ENCODE measurements around the gene ATAD3C.

ATAD3C gene

GRCh38 chr1:1441002-1441888 lies 8.2 kb upstream of the ATAD3C start (continued):
- TF ChIP-seq BCL6B (tag by site-specific recombination; IDR thresholded peaks at IDR 0.05) (no peak), SALL2 (tag by site-specific recombination; IDR thresholded peaks at IDR 0.05; ENCODE audit: borderline replicate concordance) (no peak), ZNF768 (tag by site-specific recombination; IDR thresholded peaks at IDR 0.05) (no peak), ZNF311 (tag by site-specific recombination; IDR thresholded peaks at IDR 0.05; ENCODE audit: borderline replicate concordance) (no peak), OSR2 (tag by site-specific recombination; IDR thresholded peaks at IDR 0.05) (no peak), ZNF518A (tag by site-specific recombination; conservative IDR thresholded peaks at IDR 0.05; ENCODE audit: low read depth) (no peak), KLF17 (tag by site-specific recombination; IDR thresholded peaks at IDR 0.05) (no peak), HOXC10 (CRISPR knock-in tag; IDR thresholded peaks at IDR 0.05) (no peak), ZNF366 (tag by site-specific recombination; conservative IDR thresholded peaks at IDR 0.05) (no peak), ZNF174 (tag by site-specific recombination; IDR thresholded peaks at IDR 0.05) (no peak), ZNF266 (tag by site-specific recombination; IDR thresholded peaks at IDR 0.05; ENCODE audit: low read depth) (no peak), OVOL3 (tag by site-specific recombination; IDR thresholded peaks at IDR 0.05) (no peak), ZNF423 (tag by site-specific recombination; IDR thresholded peaks at IDR 0.05) (no peak), ZNF658 (tag by site-specific recombination; IDR thresholded peaks at IDR 0.05) (no peak), ZNF121 (tag by site-specific recombination; IDR thresholded peaks at IDR 0.05) (no peak), ZNF521 (tag by site-specific recombination; IDR thresholded peaks at IDR 0.05) (no peak), HIC1 (tag by site-specific recombination; IDR thresholded peaks at IDR 0.05) (peak; percentile 66; the same call in 1 of the 2 replicates), ZNF112 (tag by site-specific recombination; IDR thresholded peaks at IDR 0.05) (no peak), ZBTB17 (tag by site-specific recombination; IDR thresholded peaks at IDR 0.05) (no peak), TRIM28 (IDR thresholded peaks at IDR 0.05; ENCODE audit: borderline replicate concordance, low read length) (no peak), ZSCAN16 (tag by site-specific recombination; IDR thresholded peaks at IDR 0.05) (no peak), PRDM6 (tag by site-specific recombination; IDR thresholded peaks at IDR 0.05) (no peak), ZNF280D (tag by site-specific recombination; IDR thresholded peaks at IDR 0.05) (no peak)

Data from HEK293 (cell line).